T-helper 2 cell treated with Interferon-gamma antibody and Interleukin-4, amounts not matched to agents 100 ng/mL and 5 ng/mL, for 36 hours (primary cell): ENCODE measurements around the gene HYDIN. TPM values are rescaled to one million over a fixed set of nuclear protein-coding genes. Genes with fewer than 3 reads are reported as not detected.
"Not testable (repeated sequence)": the region's sequence is repeated elsewhere in the genome, so short reads cannot be mapped to it uniquely, and the experiment has no call there.

ENCODE experiments used
- intact Hi-C: fragments of 100-400 bp; cut with micrococcal nuclease; formaldehyde crosslinking; loops from one replicate; pipeline ENCODE4 v1.15.1; 2023
- total RNA-seq: library from RNA; stranded (reverse); gene quantifications from 2 replicates; pipeline ENCODE4 v1.2.3, GENCODE V29; 2022

HYDIN gene
- total RNA-seq, 1 donor from 2014 or later: not detected

- intact Hi-C loops: not testable (repeated sequence)
Measured at GRCh38 chr16:70999735-71000134, 230.8 kb downstream of the HYDIN start.

- intact Hi-C loops: not testable (repeated sequence)
Measured at GRCh38 chr16:70995799-70996198, 234.7 kb downstream of the HYDIN start.

- intact Hi-C loops: not testable (repeated sequence)
Measured at GRCh38 chr16:70992511-70992910, 238.0 kb downstream of the HYDIN start.

- intact Hi-C loops: not testable (repeated sequence)
Measured at GRCh38 chr16:70987019-70987715, 243.4 kb downstream of the HYDIN start.

- intact Hi-C loops: not testable (repeated sequence)
Measured at GRCh38 chr16:70984675-70985074, 245.8 kb downstream of the HYDIN start.

GRCh38 chr16:70968332-70968731 lies 262.2 kb downstream of the HYDIN start:
- intact Hi-C loops: not testable (repeated sequence)

GRCh38 chr16:70960169-70960568 lies 270.4 kb downstream of the HYDIN start:
- intact Hi-C loops: not testable (repeated sequence)

- intact Hi-C loops: not testable (repeated sequence)
Measured at GRCh38 chr16:70954922-70955321, 275.6 kb downstream of the HYDIN start.

GRCh38 chr16:70953824-70954223 lies 276.7 kb downstream of the HYDIN start:
- intact Hi-C loops: not testable (repeated sequence)

- intact Hi-C loops: not testable (repeated sequence)
Measured at GRCh38 chr16:70943551-70943950, 287.0 kb downstream of the HYDIN start.

- intact Hi-C loops: not testable (repeated sequence)
Measured at GRCh38 chr16:70939690-70940359, 290.7 kb downstream of the HYDIN start.

GRCh38 chr16:70936781-70937525 lies 293.6 kb downstream of the HYDIN start:
- intact Hi-C loops: not testable (repeated sequence)

- intact Hi-C loops: not testable (repeated sequence)
Measured at GRCh38 chr16:70935325-70935724, 295.2 kb downstream of the HYDIN start.

- intact Hi-C loops: not testable (repeated sequence)
Measured at GRCh38 chr16:70933746-70934145, 296.8 kb downstream of the HYDIN start.

GRCh38 chr16:70930757-70931156 lies 299.8 kb downstream of the HYDIN start:
- intact Hi-C loops: not testable (repeated sequence)

- intact Hi-C loops: not testable (repeated sequence)
Measured at GRCh38 chr16:70922164-70922563, 308.4 kb downstream of the HYDIN start.

- intact Hi-C loops: not testable (repeated sequence)
Measured at GRCh38 chr16:70920661-70921060, 309.9 kb downstream of the HYDIN start.

- intact Hi-C loops: not testable (repeated sequence)
Measured at GRCh38 chr16:70888208-70888607, 342.3 kb downstream of the HYDIN start.

- intact Hi-C loops: not testable (repeated sequence)
Measured at GRCh38 chr16:70884652-70885051, 345.9 kb downstream of the HYDIN start.

GRCh38 chr16:70882311-70882710 lies 348.2 kb downstream of the HYDIN start:
- intact Hi-C loops: not testable (repeated sequence)

- intact Hi-C loops: not testable (repeated sequence)
Measured at GRCh38 chr16:70877895-70878294, 352.6 kb downstream of the HYDIN start.

- intact Hi-C loops: not testable (repeated sequence)
Measured at GRCh38 chr16:70876442-70876841, 354.1 kb downstream of the HYDIN start.
